C4-2B (cell line): ENCODE data around the gene MEGF8.

Source experiments
- ZFX ChIP-seq: fragments of 450-650 bp; IDR thresholded peaks from 2 replicates; pipeline ENCODE4 v1.6.1; 2017
- TF ChIP-seq, protein P1 (sequence below): fragments of 450-650 bp; conservative IDR thresholded peaks from 2 replicates; pipeline ENCODE4 v1.5.1; 2017; ENCODE audit warnings: mild to moderate bottlenecking

- TF ChIP-seq, protein P1, sequence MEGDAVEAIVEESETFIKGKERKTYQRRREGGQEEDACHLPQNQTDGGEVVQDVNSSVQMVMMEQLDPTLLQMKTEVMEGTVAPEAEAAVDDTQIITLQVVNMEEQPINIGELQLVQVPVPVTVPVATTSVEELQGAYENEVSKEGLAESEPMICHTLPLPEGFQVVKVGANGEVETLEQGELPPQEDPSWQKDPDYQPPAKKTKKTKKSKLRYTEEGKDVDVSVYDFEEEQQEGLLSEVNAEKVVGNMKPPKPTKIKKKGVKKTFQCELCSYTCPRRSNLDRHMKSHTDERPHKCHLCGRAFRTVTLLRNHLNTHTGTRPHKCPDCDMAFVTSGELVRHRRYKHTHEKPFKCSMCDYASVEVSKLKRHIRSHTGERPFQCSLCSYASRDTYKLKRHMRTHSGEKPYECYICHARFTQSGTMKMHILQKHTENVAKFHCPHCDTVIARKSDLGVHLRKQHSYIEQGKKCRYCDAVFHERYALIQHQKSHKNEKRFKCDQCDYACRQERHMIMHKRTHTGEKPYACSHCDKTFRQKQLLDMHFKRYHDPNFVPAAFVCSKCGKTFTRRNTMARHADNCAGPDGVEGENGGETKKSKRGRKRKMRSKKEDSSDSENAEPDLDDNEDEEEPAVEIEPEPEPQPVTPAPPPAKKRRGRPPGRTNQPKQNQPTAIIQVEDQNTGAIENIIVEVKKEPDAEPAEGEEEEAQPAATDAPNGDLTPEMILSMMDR, result no peak
- TF ChIP-seq ZFX, result no peak
Observed at GRCh38 chr19:42380155-42380554, 54.7 kb downstream of the MEGF8 start.
